Panc1 (cell line): ENCODE measurements around the gene QRFP. TPM values are rescaled to one million over a fixed set of nuclear protein-coding genes. Genes with fewer than 3 reads are reported as not detected.

Experiments
- ATAC-seq: fragments of 200-7000 bp; cut with Tn5 transposase; 2 replicates; pipeline ENCODE4 v1.9.1; 2020; ENCODE audit warnings: mild to moderate bottlenecking, moderate library complexity
- BruUV-seq: library from RNA; stranded (reverse); fragments of 400-500 nt; replicated peaks from 2 replicates; lab custom pipeline; 2021; lab: Mats Ljungman, UMichigan
- CTCF ChIA-PET: fragments of 300-600 bp; sonication (Branson Sonifier 250); formaldehyde crosslinking; loops from one replicate; lab custom pipeline; 2022; ENCODE audit warnings: antibody characterized with exemption; lab: Charles Lee
- POLR2A ChIA-PET: fragments of 300-600 bp; sonication (Branson Sonifier 250); formaldehyde crosslinking; loops from one replicate; lab custom pipeline; 2022; ENCODE audit warnings: antibody characterized with exemption; lab: Charles Lee
- DNase-seq: peaks from one replicate; pipeline ENCODE4 v3.0.0-alpha.2; 2010; ENCODE audit warnings: low read depth, low spot score
- H3K27ac ChIP-seq: 2 replicates; pipeline ENCODE4 v1.5.1; 2011; ENCODE audit warnings: mild to moderate bottlenecking, low read length, inconsistent platforms
- H3K27me3 ChIP-seq: fragments of 200-500 bp; sonication (Bioruptor generic); 2 replicates; pipeline ENCODE4 v1.6.0; 2014; ENCODE audit warnings: low read length, inconsistent platforms; ENCODE audit not compliant: control insufficient read depth, insufficient read depth
- H3K36me3 ChIP-seq: fragments of 200-500 bp; sonication (Bioruptor generic); 2 replicates; pipeline ENCODE4 v1.5.1; 2014; ENCODE audit warnings: inconsistent platforms, mild to moderate bottlenecking, low read length, moderate library complexity; ENCODE audit not compliant: control insufficient read depth, insufficient read depth
- H3K4me1 ChIP-seq: 2 replicates; pipeline ENCODE4 v1.5.1; 2011; ENCODE audit warnings: inconsistent platforms, mild to moderate bottlenecking, low read length, moderate library complexity; ENCODE audit not compliant: control insufficient read depth, insufficient read depth
- H3K4me3 ChIP-seq, 2 experiments: 2 replicates each; pipeline ENCODE4 v1.5.1; 2011 to 2012; ENCODE audit warnings: low read depth in 2 of 2, low read length in 2 of 2, mild to moderate bottlenecking in 2 of 2, inconsistent platforms in 1 of 2, moderate library complexity in 1 of 2
- H3K9me3 ChIP-seq: fragments of 200-500 bp; sonication (Bioruptor generic); 2 replicates; pipeline ENCODE4 v1.5.1; 2014; ENCODE audit warnings: low read depth, mild to moderate bottlenecking, inconsistent platforms, low read length, moderate library complexity; ENCODE audit not compliant: control insufficient read depth, insufficient read depth
- CTCF ChIP-seq: fragments of 450-650 bp; IDR thresholded peaks from 2 replicates; pipeline ENCODE4 v1.5.1; 2017; ENCODE audit warnings: mild to moderate bottlenecking
- POLR2AphosphoS5 ChIP-seq: IDR thresholded peaks from 2 replicates; pipeline ENCODE4 v1.6.1; 2012; ENCODE audit warnings: mild to moderate bottlenecking, low read depth, low read length, moderate library complexity
- REST ChIP-seq, 2 experiments: IDR thresholded peaks; 2 replicates each; pipeline ENCODE4 v1.6.1; 2011 to 2012; ENCODE audit warnings: low read depth in 2 of 2, control low read depth in 1 of 2, low read length in 1 of 2, mild to moderate bottlenecking in 1 of 2, moderate library complexity in 1 of 2; ENCODE audit not compliant: insufficient read depth in 1 of 2
- SIN3A ChIP-seq: IDR thresholded peaks from 2 replicates; pipeline ENCODE4 v1.6.1; 2012; ENCODE audit warnings: low read depth, mild to moderate bottlenecking, low read length, moderate library complexity, borderline replicate concordance; ENCODE audit not compliant: insufficient read depth
- TCF7L2 ChIP-seq: IDR thresholded peaks from 2 replicates; pipeline ENCODE4 v1.6.1; 2011; ENCODE audit warnings: mild to moderate bottlenecking, low read depth, low read length, inconsistent platforms
- in situ Hi-C: cut with HindIII; loops from 2 replicates; pipeline ENCODE4 v1.10.0; 2016; ENCODE audit warnings: low sequenced_read_pairs, low pct_unique_long_range_greater_than_20kb
- intact Hi-C: fragments of 100-400 bp; cut with micrococcal nuclease; formaldehyde crosslinking; loops from one replicate; pipeline ENCODE4 v1.10.0; 2022; ENCODE audit not compliant: unreplicated experiment
- total RNA-seq: library from RNA; stranded (reverse); gene quantifications from one replicate; pipeline ENCODE4 v1.2.1, GENCODE V29; 2021; ENCODE audit not compliant: unreplicated experiment

The QRFP gene
- total RNA-seq, 1 experiment from 2014 or later = not detected

GRCh38 chr9:130903194-130904069 is 6.8 kb upstream of the QRFP start:
- Histone ChIP-seq H3K27ac (no peak overlapping the region), H3K27me3 (no peaks in the 10 kb centered on the region), H3K36me3 (no peaks in the 10 kb centered on the region), H3K4me3 (no peak overlapping the region), H3K4me1 (no peaks in the 10 kb centered on the region), H3K9me3 (no peaks in the 10 kb centered on the region)
- in situ Hi-C loops (no loop called here), intact Hi-C loops (no loop called here)
- ChIA-PET POLR2A (no interaction called here), CTCF (no interaction called here)
- DNase-seq (no peak), ATAC-seq (no peak)
- BruUV-seq = no TSS peak
- TF ChIP-seq REST (IDR thresholded peaks at IDR 0.05; ENCODE audit: insufficient read depth in 1 of 2, low read depth in 2 of 2, low read length in 1 of 2) (no peak), POLR2AphosphoS5 (no peak), CTCF (no peak), TCF7L2 (no peak), SIN3A (no peak)

- intact Hi-C loops = no loop called here
- Histone ChIP-seq H3K36me3 (no peaks in the 10 kb centered on the region), H3K4me3 (no peak overlapping the region), H3K9me3 (no peaks in the 10 kb centered on the region), H3K27ac (no peak overlapping the region), H3K4me1 (no peaks in the 10 kb centered on the region), H3K27me3 (no peaks in the 10 kb centered on the region)
- CTCF ChIA-PET = no interaction called here
- ATAC-seq (no peak), DNase-seq (no peak)
- TF ChIP-seq CTCF (no peak), REST (IDR thresholded peaks at IDR 0.05; ENCODE audit: insufficient read depth in 1 of 2, low read depth in 2 of 2, low read length in 1 of 2) (no peak), TCF7L2 (no peak), SIN3A (no peak), POLR2AphosphoS5 (no peak)
- in situ Hi-C loops = no loop called here
- no TSS peak for BruUV-seq
- POLR2A ChIA-PET = no interaction called here
Observed at GRCh38 chr9:130902204-130903185, 5.9 kb upstream of the QRFP start.
